SH-SY5Y (cell line): Measurements from ENCODE around the gene TBCCD1.

Experiments used
- GATA2 ChIP-seq: IDR thresholded peaks from 2 replicates; pipeline ENCODE4 v1.6.1; 2011; ENCODE audit warnings: mild to moderate bottlenecking, low read depth, low read length
- GATA3 ChIP-seq: IDR thresholded peaks from 2 replicates; pipeline ENCODE4 v1.6.1; 2011; ENCODE audit warnings: low read depth, mild to moderate bottlenecking, low read length, moderate library complexity

- TF ChIP-seq GATA2 (no peak), GATA3 (no peak)
Observed at GRCh38 chr3:186502138-186502948, 64.8 kb downstream of the TBCCD1 start.
